SIG-M5 treated with dmso at 0.1 percent for 504 hours (cell line): ENCODE results near the gene TRPM2.
"Not testable (repeated sequence)": the region's sequence is repeated elsewhere in the genome, so short reads cannot be mapped to it uniquely, and the experiment has no call there.

ENCODE experiments used
- DNase-seq: peaks from one replicate; lab custom pipeline; 2025; ENCODE audit not compliant: unreplicated experiment; lab: John Stamatoyannopoulos, UW

The TRPM2 gene

DNA sequence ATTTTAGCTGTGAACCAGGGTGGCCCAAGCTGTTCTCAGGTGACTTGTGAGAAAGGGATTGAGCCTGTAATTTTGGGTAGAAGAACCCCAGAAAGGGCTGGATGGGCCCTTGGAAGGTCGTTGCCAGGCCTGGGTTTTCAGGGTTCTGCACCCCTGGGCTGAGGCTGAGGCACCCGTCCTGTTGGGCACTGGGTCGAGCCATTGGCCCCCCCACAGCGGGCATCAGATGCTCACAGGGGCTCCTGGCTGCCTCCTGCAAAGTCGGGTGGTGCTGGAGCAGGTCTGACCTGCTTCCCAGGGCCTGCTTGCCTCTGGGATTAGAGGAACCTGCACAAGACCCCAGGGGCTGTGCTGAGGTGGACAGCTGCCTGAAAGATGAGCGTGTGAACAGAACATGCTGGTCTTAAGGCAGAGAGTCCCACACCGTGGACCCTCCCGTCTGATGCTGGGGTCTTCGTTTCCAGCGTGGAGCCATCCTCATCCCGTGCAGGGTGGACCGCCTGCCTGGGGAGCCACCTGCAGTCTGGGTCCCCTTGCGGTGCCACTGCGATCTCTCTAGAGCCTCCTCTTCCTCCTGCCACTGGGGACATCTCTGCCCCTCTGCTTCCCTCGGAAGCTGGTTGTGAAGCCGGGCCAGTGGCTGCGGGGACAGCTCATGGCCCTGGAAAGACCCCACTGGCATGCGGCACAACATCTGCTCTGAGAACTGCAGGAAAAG, 1.7 kb upstream of the TRPM2 start:
- DNase-seq = peak; percentile 66

DNA sequence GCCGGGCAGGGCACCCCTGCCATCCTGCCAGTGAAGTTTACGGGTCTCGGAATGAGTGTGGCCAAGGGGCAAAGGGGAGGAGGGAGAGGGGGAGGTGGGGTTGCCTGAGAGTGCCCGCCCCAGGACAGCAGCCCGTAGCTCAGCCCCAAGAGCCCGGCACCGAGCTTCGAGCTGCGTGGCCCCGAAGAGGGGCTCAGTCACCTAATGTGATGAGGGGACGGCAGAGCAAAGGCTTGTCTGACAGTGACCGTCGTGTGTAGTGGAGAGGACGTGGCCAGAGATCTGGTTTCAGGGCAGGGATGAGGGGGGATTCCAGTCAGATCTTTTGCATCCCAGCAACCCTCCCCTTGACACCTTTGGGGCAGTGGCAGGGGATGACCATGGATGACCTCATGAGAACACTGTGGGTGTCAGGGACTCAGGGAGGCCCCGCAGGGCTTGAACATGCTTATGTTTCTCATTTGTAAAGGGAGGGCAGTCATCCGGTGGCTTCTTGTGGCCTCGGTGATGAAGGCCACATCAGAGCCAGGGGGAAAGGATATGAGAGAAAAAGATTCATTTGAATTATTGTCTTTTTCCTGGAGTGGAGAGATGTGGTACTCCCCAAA, 1.1 kb upstream of the TRPM2 start:
- peak; percentile 66 for DNase-seq

DNA sequence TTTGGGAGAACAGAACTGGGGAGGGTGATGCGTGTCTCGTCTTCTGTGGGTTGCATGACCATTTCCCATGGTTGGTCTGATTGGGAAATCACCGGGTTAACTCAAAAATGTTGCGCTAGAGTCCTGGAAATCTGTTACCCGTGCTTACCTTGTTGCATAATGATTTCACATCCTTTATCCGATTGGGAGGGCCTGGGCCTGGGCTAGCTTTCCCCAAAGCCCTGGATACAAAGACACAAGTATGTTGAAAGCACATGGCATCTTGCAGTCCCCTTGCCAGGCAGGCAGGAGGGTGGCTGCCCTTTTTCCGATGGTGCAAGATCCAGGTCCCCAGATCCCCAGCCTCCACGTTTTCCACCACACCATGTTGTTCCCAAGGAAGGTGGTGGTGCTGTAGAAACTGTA, 582 bp downstream of the TRPM2 start:
- peak; percentile 99 for DNase-seq

DNA sequence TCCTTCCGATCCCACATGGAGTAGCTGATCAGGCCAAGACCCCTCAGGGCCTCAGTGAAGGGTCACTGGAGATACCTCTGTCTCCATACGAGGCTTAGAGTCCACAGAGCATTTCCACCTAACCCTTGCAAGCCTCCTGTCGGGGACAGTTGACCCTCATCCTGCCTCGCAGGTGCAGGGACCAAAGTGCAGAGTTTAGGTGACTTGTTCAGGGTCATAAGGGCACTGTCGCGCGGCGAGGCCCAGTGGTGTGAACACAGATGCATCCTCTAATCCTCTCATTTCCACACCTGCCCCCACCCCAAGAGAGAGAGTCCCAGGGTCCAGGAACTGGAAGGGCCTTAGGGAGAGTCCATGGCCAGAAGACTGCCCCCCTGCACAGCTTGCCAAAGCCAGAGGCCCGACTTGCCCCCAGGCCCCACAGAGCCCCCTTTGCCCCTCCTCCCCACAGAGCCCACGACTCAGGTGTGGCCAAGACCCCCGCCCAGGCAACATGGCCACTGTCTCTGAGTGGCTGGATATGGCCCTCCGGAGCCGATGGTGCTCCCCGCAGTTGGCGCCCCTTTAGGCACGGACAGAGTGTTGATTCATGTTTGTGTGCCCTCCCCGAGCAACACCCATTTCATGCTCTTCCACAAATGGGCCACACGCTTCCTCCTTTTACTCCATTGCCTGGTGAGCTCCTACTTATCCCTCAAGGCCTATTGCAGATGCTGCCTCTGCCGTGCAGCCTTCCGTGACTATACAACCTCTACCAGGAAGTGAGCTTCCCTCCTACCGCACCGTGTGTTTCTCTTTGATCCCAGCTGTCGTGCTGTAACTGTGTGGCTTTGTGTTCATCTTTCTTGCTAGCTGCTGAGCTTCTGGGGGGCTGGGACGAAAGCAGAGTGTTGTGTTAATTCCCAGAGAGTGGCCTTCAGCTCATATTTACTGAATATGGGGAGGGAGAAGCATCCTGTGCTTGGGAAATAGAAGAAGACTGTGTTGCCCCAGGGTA, 1.7 kb downstream of the TRPM2 start:
- peak; percentile 92 for DNase-seq

DNA sequence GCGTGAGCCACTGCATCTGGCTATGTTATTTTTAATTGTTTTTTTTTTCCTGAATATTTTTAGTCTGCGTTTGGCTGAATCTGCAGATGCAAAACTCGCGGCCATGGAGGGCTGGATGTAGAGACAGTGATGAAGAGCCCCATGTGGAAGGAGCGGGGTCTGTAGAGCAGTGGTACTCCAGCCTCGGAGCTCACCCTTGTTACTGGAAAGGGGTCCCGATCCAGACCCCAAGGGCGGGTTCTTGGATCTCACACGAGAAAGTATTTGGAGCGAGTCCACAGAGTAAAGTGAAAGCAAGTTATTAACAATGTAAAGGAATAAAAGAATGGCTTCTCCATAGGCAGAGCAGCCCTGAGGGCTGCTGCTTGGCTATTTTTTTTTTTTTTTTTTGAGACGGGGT, 2.7 kb downstream of the TRPM2 start:
- DNase-seq = no peak

DNA sequence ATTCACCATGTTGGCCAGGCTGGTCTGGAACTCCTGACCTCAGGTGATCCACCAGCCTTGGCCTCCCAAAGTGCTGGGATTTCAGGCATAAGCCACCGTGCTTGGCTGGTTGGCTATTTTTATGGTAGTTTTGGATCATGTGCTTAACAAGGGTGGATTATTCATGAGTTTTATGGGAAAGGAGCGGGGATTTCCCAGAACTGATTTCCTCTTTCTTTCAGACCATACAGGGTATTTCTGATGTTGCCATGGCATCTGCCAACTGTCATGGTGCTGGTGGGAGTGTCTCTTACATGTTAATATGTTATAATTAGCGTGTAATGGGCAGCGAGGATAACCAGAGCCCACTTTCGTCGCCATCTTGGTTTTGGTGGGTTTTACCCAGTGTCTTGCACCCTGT, 3.2 kb downstream of the TRPM2 start:
- DNase-seq = no peak

DNA sequence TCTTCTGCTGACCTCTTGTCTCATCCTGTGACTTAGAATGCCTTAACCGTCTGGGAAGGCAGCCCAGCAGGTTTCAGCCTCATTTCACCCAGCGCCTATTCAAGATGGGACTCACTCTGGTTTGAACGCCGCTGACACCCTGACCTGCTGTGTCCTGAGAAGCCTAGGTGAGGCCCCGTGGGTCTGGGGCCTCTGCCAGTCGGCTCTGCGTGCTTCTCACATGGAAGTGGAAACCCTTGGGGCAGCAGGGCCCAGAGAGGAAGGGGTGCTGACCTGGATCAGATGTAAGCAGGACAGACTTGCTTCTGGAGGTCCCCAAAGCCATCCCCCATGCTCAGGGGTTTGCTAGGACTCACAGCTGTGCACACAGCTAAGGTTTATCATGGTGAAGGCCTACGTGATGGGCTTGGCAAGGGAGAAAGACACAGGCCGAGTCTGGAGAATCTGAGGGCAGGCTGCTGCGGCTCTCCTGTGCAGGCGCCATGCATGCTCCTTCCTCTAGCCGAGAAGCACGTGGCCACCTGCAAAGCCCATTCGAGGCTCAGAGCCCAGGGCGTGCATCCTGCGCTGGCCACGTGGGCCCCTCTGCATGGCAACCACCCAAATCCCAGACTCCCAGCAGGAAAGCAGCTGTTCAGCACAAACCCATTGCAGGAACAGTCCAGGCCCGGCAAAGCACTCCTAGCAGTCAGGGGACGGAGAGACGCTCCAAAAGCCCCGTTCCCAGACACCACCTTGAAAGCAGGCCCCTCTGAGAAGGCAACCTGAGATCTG, 3.8 kb downstream of the TRPM2 start:
- no peak for DNase-seq

DNA sequence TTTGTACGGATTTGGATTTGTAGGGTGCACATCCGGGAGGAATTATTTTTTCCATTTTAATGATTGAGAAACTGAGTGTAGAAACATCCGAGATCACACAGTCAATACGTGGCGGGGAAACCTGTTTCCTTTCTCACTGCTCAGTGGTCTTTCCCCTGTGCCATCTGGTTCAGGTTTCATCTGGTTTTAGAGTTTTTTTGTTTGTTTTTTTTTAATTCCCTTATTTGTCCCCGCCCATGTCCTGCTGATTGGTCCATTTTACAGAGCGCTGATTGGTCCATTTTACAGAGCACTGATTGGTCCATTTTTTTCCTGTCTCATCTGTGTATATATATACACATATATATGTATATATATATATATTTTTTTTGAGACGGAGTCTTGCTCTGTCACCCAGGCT, 6.0 kb downstream of the TRPM2 start:
- DNase-seq = peak; percentile 30

DNA sequence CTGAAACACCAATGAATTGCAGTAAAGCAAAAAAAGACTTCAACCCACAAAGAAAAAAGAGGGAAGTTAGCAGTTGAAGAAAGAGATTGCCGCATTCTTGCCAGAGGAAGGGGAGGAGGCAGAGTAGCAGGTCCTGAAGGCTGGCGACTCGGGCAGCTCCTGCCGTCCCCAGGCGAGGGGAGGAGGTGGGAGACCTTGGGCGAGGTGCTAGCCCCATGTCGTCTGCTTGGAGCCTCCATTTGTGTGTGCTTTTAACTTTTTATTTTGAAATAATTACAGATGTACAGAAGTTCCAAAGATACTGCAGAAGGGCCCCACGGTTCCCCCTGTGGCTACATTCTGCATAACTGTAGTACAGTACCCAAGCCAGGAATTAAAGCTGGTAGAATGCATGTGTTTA, 6.7 kb downstream of the TRPM2 start:
- DNase-seq = peak; percentile 90

DNA sequence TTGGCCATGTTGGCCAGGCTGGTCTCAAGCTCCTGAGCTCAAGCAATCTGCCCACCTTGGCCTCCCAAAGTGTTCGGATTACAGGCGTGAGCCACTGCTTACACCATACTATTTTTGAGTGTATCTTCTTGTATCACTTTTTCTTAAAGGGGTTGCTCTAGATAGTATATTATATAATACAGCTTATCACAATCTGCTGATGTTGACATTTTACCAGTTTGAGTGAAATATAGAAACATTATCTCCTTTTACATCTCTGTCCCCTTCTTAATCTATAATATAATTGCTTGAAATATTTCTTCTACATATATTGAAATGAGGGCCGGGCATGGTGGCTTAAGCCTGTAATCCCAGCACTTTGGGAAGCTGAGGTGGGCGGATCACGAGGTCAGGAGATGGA, 8.5 kb downstream of the TRPM2 start:
- DNase-seq = not testable (repeated sequence)

DNA sequence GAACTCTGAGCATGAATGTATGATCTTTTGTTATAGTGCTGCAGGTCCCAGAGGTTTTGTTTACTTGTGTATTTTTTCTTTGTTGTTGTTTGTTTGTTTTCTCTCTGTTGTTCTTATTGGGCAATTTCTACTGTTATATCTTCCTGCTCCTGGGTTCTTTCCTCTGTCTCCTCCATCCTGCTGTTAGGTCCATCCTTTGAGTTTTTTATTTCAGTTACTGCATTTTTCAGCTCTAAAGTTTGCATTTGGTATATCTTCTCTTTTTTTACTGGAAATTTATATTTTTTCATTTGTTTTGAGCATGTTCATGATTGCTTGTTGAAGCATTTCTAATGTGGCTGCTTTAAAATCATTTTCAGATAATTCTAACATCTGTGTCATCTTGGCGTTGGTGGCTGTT, 9.9 kb downstream of the TRPM2 start:
- no peak for DNase-seq

DNA sequence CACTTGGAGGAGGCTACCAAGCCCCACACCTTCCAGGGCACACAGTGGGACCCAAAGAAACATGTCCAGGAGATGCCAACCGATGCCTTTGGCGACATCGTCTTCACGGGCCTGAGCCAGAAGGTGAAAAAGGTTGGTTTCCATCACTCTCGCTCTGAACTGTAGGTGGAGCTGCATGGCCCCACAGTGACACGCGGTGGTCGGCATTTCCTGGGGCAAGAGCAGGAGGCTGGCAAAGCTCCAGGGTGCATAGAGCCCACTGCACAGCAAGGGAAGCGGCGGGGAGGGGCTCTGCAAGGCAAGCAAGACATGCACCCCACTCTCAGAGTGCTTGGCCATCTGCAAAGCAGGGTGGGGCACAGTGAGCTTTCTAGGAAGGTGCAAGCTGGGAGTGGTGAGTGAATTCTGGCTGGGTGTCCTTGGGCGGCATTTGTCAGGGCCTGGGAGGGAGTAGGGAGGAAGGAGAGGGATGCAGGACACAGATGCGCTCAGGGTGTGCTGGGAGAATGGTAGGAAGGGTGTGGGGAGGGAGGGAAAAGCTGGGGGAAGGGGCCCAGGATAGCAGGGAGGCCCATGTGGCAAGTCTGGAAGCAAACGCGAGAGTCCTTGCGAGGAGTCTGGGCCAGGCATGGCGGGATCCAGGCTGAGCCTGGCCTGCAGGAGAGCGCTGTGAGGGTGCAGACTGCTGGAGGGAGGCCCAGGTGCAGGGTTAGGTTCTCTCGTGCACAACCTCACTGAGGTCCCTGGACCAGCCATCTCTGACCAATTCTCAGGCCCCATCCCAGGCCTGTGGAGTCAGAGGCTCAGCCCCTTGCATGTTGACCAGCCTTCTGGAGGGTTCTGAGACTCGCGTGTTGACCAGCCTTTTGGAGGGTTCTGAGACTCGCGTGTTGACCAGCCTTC, 11.0 kb downstream of the TRPM2 start:
- DNase-seq = no peak

DNA sequence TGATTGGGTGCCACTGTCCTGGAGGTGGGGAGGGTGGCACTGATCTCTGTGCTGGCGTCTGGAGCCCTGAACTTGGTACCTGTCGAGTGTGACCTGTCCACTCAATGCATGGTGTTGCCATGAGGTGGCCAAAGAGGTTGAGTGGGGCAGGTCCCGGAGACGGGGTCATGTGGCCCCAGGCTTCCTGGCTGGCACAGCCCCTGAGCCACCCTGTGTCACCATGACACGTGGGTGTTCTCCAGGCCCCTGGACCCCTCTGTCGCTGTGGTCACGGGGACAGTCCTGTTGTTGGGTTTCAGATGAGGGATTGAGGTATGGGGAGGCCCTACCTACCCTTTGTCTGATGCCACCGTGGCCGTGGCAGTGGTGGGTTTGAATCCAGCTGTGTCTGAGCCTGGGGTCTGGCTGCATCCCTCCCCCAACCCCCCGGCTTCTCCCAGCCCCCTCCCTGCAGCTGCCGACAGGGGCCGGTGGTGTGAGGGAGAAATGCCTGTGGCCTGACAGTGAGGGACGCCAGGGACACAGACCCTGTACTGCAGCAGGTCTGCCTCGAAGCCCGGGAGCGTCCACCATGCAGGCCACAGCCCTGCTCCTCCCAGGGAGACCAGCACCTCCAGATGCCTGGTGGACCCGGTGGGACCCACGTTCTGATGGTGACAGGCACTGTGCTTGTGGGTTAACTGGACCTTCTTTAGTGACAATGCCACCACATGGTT, 12.0 kb downstream of the TRPM2 start:
- no peak for DNase-seq

DNA sequence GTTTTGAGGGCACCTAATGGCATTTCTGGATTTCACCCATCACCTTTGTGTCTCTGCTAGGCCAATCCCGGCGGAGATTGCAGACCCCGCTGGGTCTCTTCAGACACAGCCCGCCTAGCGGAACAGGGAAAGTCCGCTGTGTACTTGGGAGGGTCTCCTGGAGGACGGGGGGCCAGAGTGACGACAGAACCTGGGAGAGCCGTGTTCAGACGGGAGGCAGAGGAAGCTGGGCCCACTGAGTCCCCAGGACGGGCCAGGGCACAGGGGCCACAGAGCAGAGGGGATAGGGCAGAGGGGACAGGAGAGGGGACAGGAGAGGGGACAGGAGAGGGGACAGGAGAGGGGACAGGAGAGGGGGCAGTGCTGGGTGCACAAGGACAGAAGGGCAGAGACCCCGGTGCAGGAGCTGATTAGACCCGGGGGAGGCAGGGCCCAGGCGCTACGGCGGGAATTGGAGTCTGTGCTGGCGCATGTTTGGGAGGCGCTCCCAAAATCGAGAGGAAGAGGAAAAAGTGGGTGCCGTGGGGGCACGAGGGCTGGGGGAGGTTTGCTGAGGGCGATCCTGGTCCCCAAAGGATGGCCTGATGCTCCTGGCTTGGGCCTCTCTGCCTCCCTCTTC, 12.7 kb downstream of the TRPM2 start:
- no peak for DNase-seq

DNA sequence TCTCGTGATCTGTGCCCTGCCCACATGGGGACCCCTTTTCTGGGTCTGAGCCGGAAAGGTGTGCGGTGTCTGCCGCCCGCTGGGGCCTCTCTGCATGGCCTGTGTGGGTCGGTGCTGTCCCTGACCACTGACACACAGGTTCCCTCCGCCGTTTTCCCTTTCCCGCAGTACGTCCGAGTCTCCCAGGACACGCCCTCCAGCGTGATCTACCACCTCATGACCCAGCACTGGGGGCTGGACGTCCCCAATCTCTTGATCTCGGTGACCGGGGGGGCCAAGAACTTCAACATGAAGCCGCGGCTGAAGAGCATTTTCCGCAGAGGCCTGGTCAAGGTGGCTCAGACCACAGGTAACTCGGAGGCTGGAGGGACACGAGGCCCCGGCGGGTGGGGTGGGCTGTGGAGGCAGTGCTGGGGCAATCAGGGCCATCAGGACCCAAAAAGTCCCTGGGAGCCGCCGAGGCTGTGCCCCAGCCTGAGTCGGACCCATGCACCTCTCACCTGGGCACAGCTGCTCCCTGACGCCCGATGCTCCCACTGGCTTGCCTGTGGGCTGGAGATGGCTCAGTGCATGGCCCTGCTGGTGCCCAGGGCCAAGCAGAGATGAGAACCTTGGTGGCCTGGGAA, 13.3 kb downstream of the TRPM2 start:
- no peak for DNase-seq

DNA sequence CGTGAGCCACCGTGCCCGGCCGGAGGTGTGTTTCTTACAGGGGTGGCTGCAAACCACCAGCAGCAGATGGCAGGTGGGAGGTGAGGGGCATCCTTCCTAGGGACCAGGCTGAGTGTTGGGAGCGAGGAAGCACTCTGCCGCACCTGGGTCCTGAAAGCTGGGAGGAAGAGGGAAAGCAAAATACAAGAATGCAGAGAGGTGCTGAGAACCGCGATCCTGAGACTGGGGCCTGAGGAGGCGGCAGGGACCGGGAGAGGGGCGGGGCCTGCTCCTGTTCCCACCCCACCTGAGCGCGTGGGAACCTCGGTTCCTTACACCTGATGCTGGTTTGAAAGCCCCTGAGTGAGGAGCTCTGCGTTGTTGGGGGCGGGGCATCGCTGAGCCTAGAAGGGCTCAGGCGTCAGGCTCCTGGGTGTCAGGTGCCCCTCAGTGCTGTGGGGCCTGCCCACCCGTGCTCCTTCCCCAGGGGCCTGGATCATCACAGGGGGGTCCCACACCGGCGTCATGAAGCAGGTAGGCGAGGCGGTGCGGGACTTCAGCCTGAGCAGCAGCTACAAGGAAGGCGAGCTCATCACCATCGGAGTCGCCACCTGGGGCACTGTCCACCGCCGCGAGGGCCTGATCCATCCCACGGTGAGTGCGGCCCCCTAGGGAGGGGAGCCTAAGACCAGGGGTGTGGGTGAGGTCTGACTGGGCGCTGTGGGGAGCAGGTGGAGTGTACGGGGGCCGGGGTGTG, 15.5 kb downstream of the TRPM2 start:
- DNase-seq = no peak

DNA sequence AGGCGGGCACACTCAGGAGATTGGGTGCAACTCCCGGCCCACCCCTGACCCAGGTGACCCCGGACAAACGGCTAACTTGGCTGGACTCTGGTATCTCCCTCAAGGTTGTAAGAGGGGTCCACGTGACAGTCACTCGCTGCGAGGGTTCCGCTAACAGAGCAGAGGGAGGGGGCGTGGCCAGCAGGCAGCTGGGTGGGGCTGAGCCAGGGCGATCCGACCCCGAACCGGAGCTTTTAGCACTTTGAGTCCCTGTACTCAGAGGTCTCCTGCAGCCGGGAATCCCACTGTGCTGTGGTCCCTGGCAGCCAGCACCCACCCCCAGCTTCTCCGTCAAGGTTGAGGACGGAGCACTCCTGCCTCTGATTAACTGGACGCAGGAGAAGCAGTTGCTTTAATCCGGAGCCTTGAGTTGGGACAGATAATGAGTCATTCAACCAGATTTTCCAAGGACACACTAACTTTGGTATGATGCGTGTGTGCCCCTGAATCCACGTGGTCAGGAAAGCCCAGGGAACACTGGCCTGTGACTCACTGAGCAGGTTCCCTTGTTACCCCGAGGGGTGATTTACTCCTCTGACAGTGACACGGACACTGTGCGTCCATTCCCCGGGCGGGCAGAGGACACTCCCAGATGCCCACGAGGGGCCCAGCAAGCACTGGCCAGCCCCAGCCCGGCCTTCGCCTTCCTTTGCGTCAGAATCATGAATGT, 16.8 kb downstream of the TRPM2 start:
- no peak for DNase-seq
